Heart left ventricle (tissue), 13 donors: ENCODE data around the gene EVI5L.

Source experiments
- POLR2A ChIP-seq, 2 donors: fragments of 450-650 bp; IDR thresholded peaks; one replicate each; pipeline ENCODE4 v1.6.1; 2017; ENCODE audit warnings: antibody characterized with exemption in 2 of 2, mild to moderate bottlenecking in 2 of 2, moderate library complexity in 2 of 2
- TF ChIP-seq, protein P1 (sequence below), 12 donors: fragments of 200-600 bp; sonication (generic) in 4 of 12; IDR thresholded peaks; one replicate each; pipeline versions ENCODE4 v1.5.0 to v1.8.0; 2018 to 2022; ENCODE audit warnings: antibody characterized with exemption in 12 of 12, mild to moderate bottlenecking in 5 of 12
- donor health status: ischemic (EF 13 %, LVEDD 7.1; RV severe dilation, severe dysfunction).
- donor health status: DM: no; HTN: yes; CAD: no.
- donor health status: DM: no; HTN: no; CAD: no.
- donor health status: ischemic (EF 25% LVEDD 6.9; RV normal size, moderate dysfunction).
- donor health status: ischemic (EF 25% LVEDD 5.7; RV mildly dilated, moderate dysfunction).
- donor health status: ischemic (EF 35%, LVEDD 5.7; RV mildly dilated, moderate dysfunction).
- donor health status: nonischemic (EF 11% LVEDD 7.7; RV severe dilation, severe dysfunction).
- donor health status: DM: yes; HTN: yes; CAD: no.
- donor health status: PGD.
- donor health status: ischemic (EF 29% LVEDD 5.4; RV normal size, mild dysfunction).
- donor health status: nonischemic (EF 23%, LVEDD 6.1; RV moderate dilation, normal function).

DNA sequence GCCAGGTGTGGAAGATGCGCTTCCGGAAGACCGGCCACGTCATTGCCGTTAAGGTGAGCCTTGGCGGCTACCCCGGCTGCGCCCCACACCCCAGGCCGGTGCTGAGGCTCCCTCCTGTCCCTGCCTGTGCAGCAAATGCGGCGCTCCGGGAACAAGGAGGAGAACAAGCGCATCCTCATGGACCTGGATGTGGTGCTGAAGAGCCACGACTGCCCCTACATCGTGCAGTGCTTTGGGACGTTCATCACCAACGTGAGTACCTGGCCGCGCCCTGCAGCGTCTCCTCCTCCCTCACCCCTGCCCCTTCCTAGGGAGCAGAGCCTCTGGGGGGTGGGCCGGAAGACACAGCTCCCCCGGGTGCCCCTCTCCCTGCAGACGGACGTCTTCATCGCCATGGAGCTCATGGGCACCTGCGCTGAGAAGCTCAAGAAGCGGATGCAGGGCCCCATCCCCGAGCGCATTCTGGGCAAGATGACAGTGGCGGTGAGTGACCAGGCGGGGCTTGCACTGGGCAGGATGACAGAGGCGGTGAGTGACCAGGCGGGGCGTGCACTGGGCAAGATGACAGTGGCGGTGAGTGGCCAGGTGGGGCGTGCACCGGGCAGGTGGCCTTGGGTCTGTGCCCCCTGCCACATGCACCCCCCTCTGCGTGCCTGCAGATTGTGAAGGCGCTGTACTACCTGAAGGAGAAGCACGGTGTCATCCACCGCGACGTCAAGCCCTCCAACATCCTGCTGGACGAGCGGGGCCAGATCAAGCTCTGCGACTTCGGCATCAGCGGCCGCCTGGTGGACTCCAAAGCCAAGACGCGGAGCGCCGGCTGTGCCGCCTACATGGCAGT lies 80.5 kb downstream of the EVI5L start:
- TF ChIP-seq, protein P1, sequence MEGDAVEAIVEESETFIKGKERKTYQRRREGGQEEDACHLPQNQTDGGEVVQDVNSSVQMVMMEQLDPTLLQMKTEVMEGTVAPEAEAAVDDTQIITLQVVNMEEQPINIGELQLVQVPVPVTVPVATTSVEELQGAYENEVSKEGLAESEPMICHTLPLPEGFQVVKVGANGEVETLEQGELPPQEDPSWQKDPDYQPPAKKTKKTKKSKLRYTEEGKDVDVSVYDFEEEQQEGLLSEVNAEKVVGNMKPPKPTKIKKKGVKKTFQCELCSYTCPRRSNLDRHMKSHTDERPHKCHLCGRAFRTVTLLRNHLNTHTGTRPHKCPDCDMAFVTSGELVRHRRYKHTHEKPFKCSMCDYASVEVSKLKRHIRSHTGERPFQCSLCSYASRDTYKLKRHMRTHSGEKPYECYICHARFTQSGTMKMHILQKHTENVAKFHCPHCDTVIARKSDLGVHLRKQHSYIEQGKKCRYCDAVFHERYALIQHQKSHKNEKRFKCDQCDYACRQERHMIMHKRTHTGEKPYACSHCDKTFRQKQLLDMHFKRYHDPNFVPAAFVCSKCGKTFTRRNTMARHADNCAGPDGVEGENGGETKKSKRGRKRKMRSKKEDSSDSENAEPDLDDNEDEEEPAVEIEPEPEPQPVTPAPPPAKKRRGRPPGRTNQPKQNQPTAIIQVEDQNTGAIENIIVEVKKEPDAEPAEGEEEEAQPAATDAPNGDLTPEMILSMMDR (IDR thresholded peaks at IDR 0.05) = no peak
- no peak for TF ChIP-seq POLR2A (IDR thresholded peaks at IDR 0.05)
